DND-41 (cell line): ENCODE data around the gene PSMF1.

ENCODE experiments used
- ATAC-seq: fragments of 200-7000 bp; cut with Tn5 transposase; 3 replicates; pipeline ENCODE4 v1.9.1; 2021; ENCODE audit warnings: low read depth; ENCODE audit not compliant: insufficient read depth
- DNase-seq: peaks from one replicate; pipeline ENCODE4 v3.0.0-alpha.2; 2020
- H2AFZ ChIP-seq: 2 replicates; pipeline ENCODE4 v1.6.0; 2012; ENCODE audit warnings: low read depth, low read length
- H3K27ac ChIP-seq: 2 replicates; pipeline ENCODE4 v1.5.1; 2012; ENCODE audit warnings: low read length, inconsistent platforms
- H3K27me3 ChIP-seq: fragments of 200-600 bp; sonication (generic); 2 replicates; pipeline ENCODE4 v1.6.0; 2012; ENCODE audit warnings: low read length, mild to moderate bottlenecking, inconsistent platforms; ENCODE audit not compliant: insufficient read depth, poor library complexity
- H3K36me3 ChIP-seq: 2 replicates; pipeline ENCODE4 v1.5.1; 2012; ENCODE audit warnings: low read length, inconsistent platforms; ENCODE audit not compliant: insufficient read depth
- H3K4me1 ChIP-seq: 2 replicates; pipeline ENCODE4 v1.5.1; 2012; ENCODE audit warnings: mild to moderate bottlenecking, low read length; ENCODE audit not compliant: insufficient read depth
- H3K4me2 ChIP-seq: 2 replicates; pipeline ENCODE4 v1.6.0; 2012; ENCODE audit warnings: mild to moderate bottlenecking, moderate library complexity, low read length, inconsistent platforms; ENCODE audit not compliant: insufficient read depth
- H3K4me3 ChIP-seq, 2 experiments: fragments of 200-600 bp in 1 of 2; shearing (Covaris generic) in 1 of 2; 2 replicates each; pipeline ENCODE4 v1.5.1; 2012 to 2016; ENCODE audit warnings: inconsistent platforms in 2 of 2, low read length in 2 of 2, mild to moderate bottlenecking in 2 of 2, low read depth in 1 of 2, moderate library complexity in 1 of 2
- H3K79me2 ChIP-seq: 2 replicates; pipeline ENCODE4 v1.6.0; 2012; ENCODE audit warnings: low read length, inconsistent platforms; ENCODE audit not compliant: insufficient read depth
- H3K9ac ChIP-seq: 2 replicates; pipeline ENCODE4 v1.6.0; 2012; ENCODE audit warnings: low read depth, mild to moderate bottlenecking, inconsistent platforms, low read length, moderate library complexity
- H3K9me3 ChIP-seq: 2 replicates; pipeline ENCODE4 v1.5.1; 2012; ENCODE audit warnings: low read length, moderate library complexity, mild to moderate bottlenecking, inconsistent platforms; ENCODE audit not compliant: insufficient read depth, severe bottlenecking
- H4K20me1 ChIP-seq: 2 replicates; pipeline ENCODE4 v1.6.0; 2012; ENCODE audit warnings: low read length; ENCODE audit not compliant: insufficient read depth
- EZH2 ChIP-seq: IDR thresholded peaks from 3 replicates; pipeline ENCODE4 v1.6.1; 2012; ENCODE audit warnings: borderline replicate concordance, low read depth, mild to moderate bottlenecking, moderate library complexity, low read length, inconsistent platforms; ENCODE audit not compliant: severe bottlenecking
- TF ChIP-seq, protein P1 (sequence below): IDR thresholded peaks from 2 replicates; pipeline ENCODE4 v1.5.1; 2012; ENCODE audit warnings: borderline replicate concordance, low read length, moderate library complexity, mild to moderate bottlenecking; ENCODE audit not compliant: poor library complexity, severe bottlenecking; ENCODE audit errors: extremely low read depth

The PSMF1 gene

DNA sequence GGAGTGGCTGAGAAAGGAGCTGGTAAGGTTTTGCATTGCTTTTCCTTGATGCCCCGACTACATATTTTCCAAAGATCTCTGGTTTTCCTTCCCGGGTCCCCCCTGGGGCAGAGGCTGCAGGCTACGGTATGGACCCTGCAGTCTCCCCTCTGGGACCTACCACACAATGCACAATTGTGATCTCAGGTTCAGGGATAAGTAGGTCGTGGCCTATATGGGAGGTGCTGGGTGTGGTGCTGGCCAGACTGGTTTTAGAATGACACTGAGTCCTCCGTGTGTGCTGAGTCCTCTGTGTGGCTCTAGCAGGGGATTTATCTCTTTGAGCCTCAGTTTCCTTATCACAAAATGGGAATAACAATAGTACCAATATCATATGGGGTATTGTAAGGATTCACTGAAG, 85.2 kb downstream of the PSMF1 start:
- H3K4me1 ChIP-seq = no peaks in the 10 kb centered on the region

DNA sequence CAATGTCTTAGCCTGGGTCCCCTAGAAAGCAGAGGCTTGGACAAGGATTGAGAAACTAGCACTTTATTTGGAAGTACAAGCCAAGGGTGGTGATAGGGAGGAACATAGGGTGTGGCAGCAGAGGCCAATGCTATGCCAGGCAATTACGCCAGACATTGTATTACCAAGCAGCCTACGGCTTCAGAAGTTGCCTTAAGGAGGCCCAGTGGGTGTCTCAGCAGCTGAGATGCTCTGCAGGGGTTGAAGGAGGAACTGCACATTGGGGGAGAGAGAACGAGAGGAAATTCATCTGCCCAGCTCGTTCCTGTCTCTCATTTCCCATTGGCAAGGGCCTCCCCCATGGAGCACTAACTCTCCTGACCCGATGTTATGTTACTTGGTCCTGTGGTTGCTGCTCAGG, 85.7 kb downstream of the PSMF1 start:
- Histone ChIP-seq H3K9ac (no peak overlapping the region), H3K36me3 (no peaks in the 10 kb centered on the region), H3K79me2 (no peaks in the 10 kb centered on the region), H2AFZ (no peak overlapping the region), H3K27me3 (peaks cover 5% of the 10 kb centered on the region), H3K4me1 (no peaks in the 10 kb centered on the region), H3K9me3 (no peaks in the 10 kb centered on the region), H3K27ac (no peak overlapping the region), H3K4me2 (no peak overlapping the region), H3K4me3 (no peak overlapping the region), H4K20me1 (no peaks in the 10 kb centered on the region)
- ATAC-seq = no peak
- TF ChIP-seq EZH2 = no peak
- TF ChIP-seq, protein P1, sequence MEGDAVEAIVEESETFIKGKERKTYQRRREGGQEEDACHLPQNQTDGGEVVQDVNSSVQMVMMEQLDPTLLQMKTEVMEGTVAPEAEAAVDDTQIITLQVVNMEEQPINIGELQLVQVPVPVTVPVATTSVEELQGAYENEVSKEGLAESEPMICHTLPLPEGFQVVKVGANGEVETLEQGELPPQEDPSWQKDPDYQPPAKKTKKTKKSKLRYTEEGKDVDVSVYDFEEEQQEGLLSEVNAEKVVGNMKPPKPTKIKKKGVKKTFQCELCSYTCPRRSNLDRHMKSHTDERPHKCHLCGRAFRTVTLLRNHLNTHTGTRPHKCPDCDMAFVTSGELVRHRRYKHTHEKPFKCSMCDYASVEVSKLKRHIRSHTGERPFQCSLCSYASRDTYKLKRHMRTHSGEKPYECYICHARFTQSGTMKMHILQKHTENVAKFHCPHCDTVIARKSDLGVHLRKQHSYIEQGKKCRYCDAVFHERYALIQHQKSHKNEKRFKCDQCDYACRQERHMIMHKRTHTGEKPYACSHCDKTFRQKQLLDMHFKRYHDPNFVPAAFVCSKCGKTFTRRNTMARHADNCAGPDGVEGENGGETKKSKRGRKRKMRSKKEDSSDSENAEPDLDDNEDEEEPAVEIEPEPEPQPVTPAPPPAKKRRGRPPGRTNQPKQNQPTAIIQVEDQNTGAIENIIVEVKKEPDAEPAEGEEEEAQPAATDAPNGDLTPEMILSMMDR = no peak
- no peak for DNase-seq

More for the DNA sequence above, 85.2 kb downstream of the PSMF1 start:
- Histone ChIP-seq H3K4me2 (no peak overlapping the region), H3K9ac (no peak overlapping the region), H4K20me1 (no peaks in the 10 kb centered on the region), H3K9me3 (no peaks in the 10 kb centered on the region), H3K27me3 (peaks cover 4% of the 10 kb centered on the region), H3K27ac (no peak overlapping the region), H2AFZ (no peak overlapping the region), H3K36me3 (no peaks in the 10 kb centered on the region), H3K79me2 (no peaks in the 10 kb centered on the region), H3K4me3 (no peak overlapping the region)
- no peak for TF ChIP-seq EZH2
- TF ChIP-seq, protein P1 = no peak
- no peak for ATAC-seq
- no peak for DNase-seq

DNA sequence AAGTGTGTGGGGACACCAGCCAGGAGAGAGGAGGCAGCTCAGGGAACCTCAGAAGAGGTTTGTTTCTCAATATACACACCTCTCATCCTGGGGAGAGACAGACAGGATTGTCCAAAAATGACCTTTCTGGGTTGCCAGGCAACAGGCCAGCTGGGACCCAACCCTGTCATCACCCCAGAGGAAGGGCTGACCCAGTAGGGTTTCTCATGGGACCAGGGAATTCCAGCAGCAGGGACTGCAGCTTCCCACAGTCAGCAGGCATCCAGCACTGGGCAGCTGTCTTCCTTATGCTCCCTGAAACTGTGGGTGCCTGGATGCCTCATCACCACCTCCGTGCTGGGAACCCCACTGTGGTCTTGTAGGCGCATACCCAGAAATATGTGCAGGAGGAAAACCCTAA, 86.2 kb downstream of the PSMF1 start:
- H3K9ac ChIP-seq = no peak overlapping the region
- no peak for ATAC-seq
- H3K4me3 ChIP-seq = no peak overlapping the region
- H3K4me1 ChIP-seq = no peaks in the 10 kb centered on the region
- H3K79me2 ChIP-seq = no peaks in the 10 kb centered on the region
- H3K4me2 ChIP-seq = no peak overlapping the region
- no peaks in the 10 kb centered on the region for H4K20me1 ChIP-seq
- peaks cover 8% of the 10 kb centered on the region for H3K27me3 ChIP-seq
- TF ChIP-seq, protein P1 = no peak
- no peak for TF ChIP-seq EZH2
- H3K27ac ChIP-seq = no peak overlapping the region
- no peaks in the 10 kb centered on the region for H3K36me3 ChIP-seq
- no peak overlapping the region for H2AFZ ChIP-seq
- no peak for DNase-seq
- no peaks in the 10 kb centered on the region for H3K9me3 ChIP-seq

DNA sequence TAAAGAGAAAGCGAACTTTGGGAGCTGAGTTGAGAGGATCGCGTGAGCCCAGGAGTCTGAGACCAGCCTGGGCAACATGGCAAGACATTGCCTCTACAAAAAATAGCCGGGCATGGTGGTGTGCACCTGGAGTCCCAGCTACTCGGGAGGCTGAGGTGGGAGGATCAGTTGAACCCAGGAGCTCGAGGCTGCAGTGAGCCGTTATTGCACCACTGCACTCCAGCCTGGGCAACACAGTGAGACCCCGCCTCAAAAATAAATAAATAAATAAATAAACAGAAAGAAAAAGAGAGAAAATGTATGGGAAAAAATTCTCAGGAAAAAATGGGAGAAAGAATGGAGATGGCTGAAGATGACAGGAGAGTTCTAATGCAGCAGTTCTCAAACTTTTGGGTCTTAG, 87.4 kb downstream of the PSMF1 start:
- no peak for ATAC-seq

More for the DNA sequence above, 87.4 kb downstream of the PSMF1 start:
- no peak overlapping the region for H3K4me2 ChIP-seq
- no peaks in the 10 kb centered on the region for H3K36me3 ChIP-seq
- TF ChIP-seq, protein P1 = no peak
- peaks cover 10% of the 10 kb centered on the region for H3K27me3 ChIP-seq
- no peaks in the 10 kb centered on the region for H4K20me1 ChIP-seq
- H3K79me2 ChIP-seq = no peaks in the 10 kb centered on the region
- H3K4me3 ChIP-seq = no peak overlapping the region
- no peak overlapping the region for H3K27ac ChIP-seq
- no peaks in the 10 kb centered on the region for H3K4me1 ChIP-seq
- H2AFZ ChIP-seq = no peak overlapping the region
- no peak for DNase-seq
- no peak overlapping the region for H3K9ac ChIP-seq
- H3K9me3 ChIP-seq = no peaks in the 10 kb centered on the region
